Measurements from ENCODE around the gene ZNF853. TPM values are rescaled to one million over a fixed set of nuclear protein-coding genes. Genes with fewer than 3 reads are reported as not detected.
"Not testable (repeated sequence)": the region's sequence is repeated elsewhere in the genome, so short reads cannot be mapped to it uniquely, and the experiment has no call there.

ZNF853 gene
- total RNA-seq, 2 donors from 2014 or later = 0.56 to 1.0 TPM

DNA sequence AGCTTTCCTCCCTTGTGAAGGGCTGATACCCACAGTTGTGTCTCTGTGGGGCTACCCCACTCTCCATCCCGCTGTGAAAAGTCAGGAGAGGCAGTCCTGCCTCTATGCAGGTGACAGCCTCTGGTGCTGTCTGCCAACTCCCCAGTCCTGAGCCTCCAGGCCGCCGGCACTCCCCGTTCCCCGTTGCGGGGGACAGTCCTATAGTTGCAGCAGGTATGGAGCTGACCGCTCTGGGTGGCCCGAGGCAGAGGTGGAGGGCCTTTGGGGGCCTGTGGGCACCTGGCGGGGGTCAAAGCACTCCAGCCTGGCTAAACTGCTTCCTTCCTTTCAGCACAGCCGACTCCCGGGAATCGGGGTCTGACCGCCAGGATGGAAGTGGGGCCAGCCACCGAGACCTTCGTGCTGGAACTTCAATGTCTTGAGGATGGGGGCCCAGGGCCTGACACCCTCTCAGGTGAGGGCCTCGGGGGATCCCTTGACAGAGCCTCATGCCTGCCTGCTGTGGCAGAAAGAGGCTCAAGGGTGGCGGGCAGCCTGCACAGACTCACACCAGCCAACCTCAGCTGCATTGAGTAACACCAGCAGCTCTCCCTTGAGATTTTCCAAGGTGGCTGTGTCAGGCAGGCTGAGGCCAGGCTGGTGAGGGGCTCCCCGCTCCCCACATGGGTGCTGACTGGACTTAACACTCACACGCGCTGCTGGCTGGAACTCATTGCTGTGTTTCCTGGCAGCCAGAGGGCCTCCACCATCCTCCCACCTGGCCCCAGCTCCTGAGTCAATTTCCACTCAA is 1.6 kb downstream of the ZNF853 start:
- H3K27ac Mint-ChIP-seq = no peak overlapping the region
- ATAC-seq = peak in 1 of 2 donors; percentile 7
- peak overlapping the region; percentile 70 for H3K4me3 Mint-ChIP-seq

DNA sequence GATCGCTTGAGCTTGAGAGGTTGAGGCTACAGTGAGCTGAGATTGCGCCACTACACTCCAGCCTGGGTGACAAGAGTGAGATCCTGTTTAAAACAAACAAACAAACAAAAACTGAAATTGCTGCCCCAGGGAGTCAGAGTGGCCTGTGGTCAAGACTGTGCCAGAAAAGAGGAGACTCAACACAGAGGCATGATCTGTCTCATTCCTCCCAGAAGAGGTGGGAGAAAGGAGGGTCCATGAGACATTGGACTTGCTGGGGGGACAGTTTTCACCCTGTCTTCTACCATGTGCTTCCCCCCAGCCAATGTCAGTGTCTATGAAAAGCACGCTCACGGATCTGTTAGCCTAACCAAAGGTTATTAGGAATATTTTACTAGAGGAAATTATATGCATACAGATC is 3.2 kb downstream of the ZNF853 start:
- H3K4me1 Mint-ChIP-seq (ENCODE audit: low read depth in 2 of 2) = peaks cover 11 to 21% of the 10 kb centered on the region in 2 donors

More for the DNA sequence above, 1.6 kb downstream of the ZNF853 start:
- Mint-ChIP-seq H3K36me3 (peaks cover 4% of the 10 kb centered on the region), H3K9me3 (no peaks in the 10 kb centered on the region), H3K4me1 (ENCODE audit: low read depth in 2 of 2) (peaks cover 11 to 20% of the 10 kb centered on the region in 2 donors), H3K27me3 (no peaks in the 10 kb centered on the region)
- no peak for DNase-seq (ENCODE audit: low spot score)

DNA sequence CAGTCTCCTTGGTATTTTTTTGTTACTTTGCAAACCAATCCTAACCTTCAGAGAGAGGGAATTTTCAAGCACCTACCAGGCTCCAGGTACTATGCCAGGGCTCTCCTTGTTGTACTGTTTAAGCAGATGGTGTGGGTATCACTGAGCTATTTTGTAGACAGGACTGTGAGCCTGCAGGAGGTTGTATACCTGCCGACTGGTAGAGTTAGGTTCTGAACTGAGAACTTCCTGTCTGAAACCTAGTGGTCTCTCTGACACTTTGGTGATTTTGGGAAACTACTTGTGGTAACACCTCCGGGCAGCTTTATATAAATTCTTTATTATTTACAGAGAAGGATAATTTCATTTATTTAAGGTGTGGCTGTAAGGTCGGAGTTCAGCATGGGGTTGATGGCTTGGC is 4.6 kb downstream of the ZNF853 start:
- Mint-ChIP-seq H3K36me3 (peaks cover 4% of the 10 kb centered on the region), H3K4me3 (no peak overlapping the region), H3K9me3 (no peaks in the 10 kb centered on the region), H3K27me3 (no peaks in the 10 kb centered on the region), H3K4me1 (ENCODE audit: low read depth in 2 of 2) (peaks cover 15 to 25% of the 10 kb centered on the region in 2 donors), H3K27ac (no peak overlapping the region)
- no peak for DNase-seq (ENCODE audit: low spot score)
- no peak for ATAC-seq

More for the DNA sequence above, 3.2 kb downstream of the ZNF853 start:
- no peaks in the 10 kb centered on the region for H3K9me3 Mint-ChIP-seq
- H3K27me3 Mint-ChIP-seq = no peaks in the 10 kb centered on the region
- DNase-seq (ENCODE audit: low spot score) (no peak), ATAC-seq (no peak)
- no peak overlapping the region for H3K4me3 Mint-ChIP-seq
- no peak overlapping the region for H3K27ac Mint-ChIP-seq
- H3K36me3 Mint-ChIP-seq = peaks cover 4% of the 10 kb centered on the region

DNA sequence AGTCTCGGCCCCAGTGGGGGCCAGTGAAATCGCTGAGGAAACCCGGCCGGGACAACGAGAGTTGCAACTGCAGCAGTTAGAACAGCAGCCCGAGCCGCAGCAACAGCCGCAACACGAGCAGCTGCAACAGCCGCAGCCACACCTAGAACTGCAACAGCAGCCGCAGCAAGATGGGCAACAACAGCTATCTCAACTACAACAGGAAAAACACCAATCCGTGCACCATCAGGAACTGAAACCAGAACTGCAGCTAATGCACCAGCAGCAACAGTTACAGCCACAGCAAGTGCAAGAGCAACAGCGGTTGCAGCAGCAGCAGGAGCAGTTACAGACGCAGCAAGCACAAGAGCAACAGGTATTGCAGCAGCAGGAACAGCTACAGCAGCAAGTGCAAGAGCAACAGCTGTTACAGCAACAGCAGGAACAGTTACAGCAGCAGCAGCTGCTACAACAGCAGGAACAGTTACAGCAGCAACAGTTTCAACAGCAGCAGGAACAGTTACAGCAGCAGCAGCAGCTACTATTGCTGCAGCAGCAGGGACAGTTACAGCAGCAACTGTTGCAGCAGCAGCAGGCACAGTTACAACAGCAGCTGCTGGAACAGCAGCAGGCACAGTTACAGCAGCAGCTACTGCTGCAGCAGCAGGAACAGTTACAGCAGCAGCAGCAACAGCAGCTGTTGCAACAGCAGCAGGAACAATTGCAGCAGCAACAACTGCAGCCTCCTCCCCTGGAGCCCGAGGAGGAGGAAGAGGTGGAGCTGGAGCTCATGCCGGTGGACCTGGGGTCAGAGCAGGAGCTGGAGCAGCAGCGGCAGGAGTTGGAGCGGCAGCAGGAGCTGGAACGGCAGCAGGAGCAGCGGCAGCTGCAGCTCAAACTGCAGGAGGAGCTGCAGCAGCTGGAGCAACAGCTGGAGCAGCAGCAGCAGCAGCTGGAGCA is 6.1 kb downstream of the ZNF853 start:
- Mint-ChIP-seq H3K4me3 (peak overlapping the region; percentile 36), H3K4me1 (ENCODE audit: low read depth in 2 of 2) (peaks cover 16 to 25% of the 10 kb centered on the region in 2 donors), H3K27ac (no peak overlapping the region), H3K27me3 (no peaks in the 10 kb centered on the region), H3K36me3 (peaks cover 4% of the 10 kb centered on the region), H3K9me3 (no peaks in the 10 kb centered on the region)
- ATAC-seq (no peak), DNase-seq (ENCODE audit: low spot score) (no peak)

DNA sequence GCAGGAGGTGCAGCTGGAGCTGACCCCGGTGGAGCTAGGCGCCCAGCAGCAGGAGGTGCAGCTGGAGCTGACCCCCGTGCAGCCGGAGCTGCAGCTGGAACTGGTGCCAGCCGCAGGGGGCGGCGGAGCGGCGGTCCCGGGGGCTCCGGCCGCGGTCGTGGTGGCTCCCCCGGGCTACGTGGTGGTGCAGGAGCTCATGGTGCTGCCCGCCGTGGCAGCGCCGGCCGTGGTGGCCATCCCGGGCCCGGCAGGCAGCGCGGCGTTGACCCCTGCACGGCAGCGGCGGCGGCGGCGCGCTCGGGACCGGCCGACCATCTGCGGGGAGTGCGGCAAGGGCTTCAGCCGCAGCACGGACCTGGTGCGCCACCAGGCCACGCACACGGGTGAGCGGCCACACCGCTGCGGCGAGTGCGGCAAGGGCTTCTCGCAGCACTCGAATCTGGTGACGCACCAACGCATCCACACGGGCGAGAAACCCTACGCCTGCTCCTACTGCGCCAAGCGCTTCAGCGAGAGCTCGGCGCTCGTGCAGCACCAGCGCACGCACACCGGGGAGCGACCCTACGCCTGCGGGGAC is 6.8 kb downstream of the ZNF853 start:
- DNase-seq (ENCODE audit: low spot score) (no peak), ATAC-seq (no peak)
- H3K27ac Mint-ChIP-seq = no peak overlapping the region
- no peaks in the 10 kb centered on the region for H3K9me3 Mint-ChIP-seq
- peaks cover 16 to 25% of the 10 kb centered on the region in 2 donors for H3K4me1 Mint-ChIP-seq (ENCODE audit: low read depth in 2 of 2)
- peaks cover 4% of the 10 kb centered on the region for H3K36me3 Mint-ChIP-seq
- H3K27me3 Mint-ChIP-seq = no peaks in the 10 kb centered on the region
- H3K4me3 Mint-ChIP-seq = no peak overlapping the region

DNA sequence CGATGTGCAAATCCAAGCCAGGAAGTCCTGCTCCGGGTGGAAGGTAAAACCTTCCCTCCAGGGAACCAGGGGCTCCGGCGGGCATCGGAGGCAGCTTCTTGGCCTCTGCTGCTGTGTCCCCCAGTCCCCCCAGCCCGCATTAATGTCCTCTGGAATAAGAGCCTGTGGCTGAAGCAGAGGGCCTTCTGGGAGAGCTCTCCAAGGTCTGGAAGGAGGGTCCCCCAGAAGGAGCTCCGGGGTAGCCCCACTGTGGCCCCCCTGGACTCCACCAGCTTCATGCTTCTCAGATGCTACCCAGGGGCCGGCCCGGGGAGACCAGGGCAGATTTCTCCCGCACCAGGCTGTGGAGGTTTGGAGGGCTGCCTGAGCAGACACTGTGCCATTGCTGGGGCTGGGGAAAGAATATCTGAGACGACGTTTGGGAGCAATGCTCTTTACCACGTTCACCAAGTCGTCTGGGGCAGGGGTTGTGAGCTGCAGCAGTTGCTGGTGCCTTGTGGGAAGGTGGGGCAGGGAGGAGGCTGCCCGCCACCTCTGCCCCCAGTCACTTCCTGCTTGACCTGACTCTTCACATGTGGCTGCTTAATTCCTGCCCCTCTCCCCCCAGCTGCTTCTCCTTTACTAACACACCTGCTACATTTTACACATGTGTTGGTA is 8.3 kb downstream of the ZNF853 start:
- Mint-ChIP-seq H3K9me3 (no peaks in the 10 kb centered on the region), H3K27ac (peak overlapping the region; percentile 71 to 88), H3K36me3 (peaks cover 4% of the 10 kb centered on the region), H3K4me1 (ENCODE audit: low read depth in 2 of 2) (peaks cover 13 to 25% of the 10 kb centered on the region in 2 donors), H3K27me3 (no peaks in the 10 kb centered on the region), H3K4me3 (peak overlapping the region; percentile 62)
- DNase-seq (ENCODE audit: low spot score) (no peak), ATAC-seq (peak; percentile 58 to 69)

DNA sequence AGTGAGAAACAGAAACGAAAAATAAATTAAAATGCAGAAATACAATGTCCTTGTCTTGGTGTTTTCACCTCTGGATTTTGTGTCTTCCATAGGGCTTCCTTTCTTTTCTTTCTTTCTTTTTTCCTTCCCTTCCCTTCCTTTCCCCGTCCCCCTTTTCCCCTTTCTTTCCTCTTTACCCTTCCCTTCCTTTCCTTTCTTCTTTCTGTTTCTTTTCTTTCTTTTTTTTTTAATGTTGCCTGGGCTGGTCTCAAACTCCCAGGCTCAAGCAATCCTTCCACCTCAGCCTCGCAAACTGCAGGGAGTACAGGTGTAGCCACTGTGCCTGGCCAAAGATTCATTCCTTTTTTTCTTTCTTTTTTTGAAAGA is 8.8 kb downstream of the ZNF853 start:
- H3K4me1 Mint-ChIP-seq (ENCODE audit: low read depth in 2 of 2) = peaks cover 13 to 25% of the 10 kb centered on the region in 2 donors
- ATAC-seq = no peak

DNA sequence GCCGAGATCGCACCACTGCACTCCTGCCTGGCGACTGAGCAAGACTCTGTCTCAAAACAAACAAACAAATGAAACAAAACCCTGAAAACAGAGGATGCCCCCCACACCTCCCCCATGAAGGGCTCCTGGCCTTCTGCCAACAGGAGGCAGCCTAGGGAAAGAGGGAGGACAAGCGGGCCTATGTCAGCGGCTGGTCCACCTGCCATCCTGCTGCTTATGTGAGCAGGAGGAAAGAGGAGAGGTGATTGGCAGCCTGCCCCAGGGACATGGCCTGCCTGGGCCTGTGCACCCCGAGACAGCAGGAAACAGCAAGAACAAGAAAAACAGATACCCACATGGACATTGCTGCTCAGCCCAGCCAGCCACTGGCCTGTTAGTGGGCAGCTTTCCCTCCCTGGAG is 12.6 kb downstream of the ZNF853 start:
- H3K27me3 Mint-ChIP-seq = no peaks in the 10 kb centered on the region
- H3K27ac Mint-ChIP-seq = no peak overlapping the region
- H3K4me3 Mint-ChIP-seq = no peak overlapping the region
- ATAC-seq (no peak), DNase-seq (ENCODE audit: low spot score) (no peak)
- no peaks in the 10 kb centered on the region for H3K9me3 Mint-ChIP-seq
- no peaks in the 10 kb centered on the region for H3K36me3 Mint-ChIP-seq
- H3K4me1 Mint-ChIP-seq (ENCODE audit: low read depth in 2 of 2) = peaks cover 10 to 11% of the 10 kb centered on the region in 2 donors

More for the DNA sequence above, 8.8 kb downstream of the ZNF853 start:
- DNase-seq (ENCODE audit: low spot score) = no peak
- peaks cover 4% of the 10 kb centered on the region for H3K36me3 Mint-ChIP-seq
- H3K9me3 Mint-ChIP-seq = no peaks in the 10 kb centered on the region
- H3K27me3 Mint-ChIP-seq = no peaks in the 10 kb centered on the region
- H3K4me3 Mint-ChIP-seq = peak overlapping the region; percentile 62
- peak overlapping the region; percentile 71 to 88 for H3K27ac Mint-ChIP-seq

DNA sequence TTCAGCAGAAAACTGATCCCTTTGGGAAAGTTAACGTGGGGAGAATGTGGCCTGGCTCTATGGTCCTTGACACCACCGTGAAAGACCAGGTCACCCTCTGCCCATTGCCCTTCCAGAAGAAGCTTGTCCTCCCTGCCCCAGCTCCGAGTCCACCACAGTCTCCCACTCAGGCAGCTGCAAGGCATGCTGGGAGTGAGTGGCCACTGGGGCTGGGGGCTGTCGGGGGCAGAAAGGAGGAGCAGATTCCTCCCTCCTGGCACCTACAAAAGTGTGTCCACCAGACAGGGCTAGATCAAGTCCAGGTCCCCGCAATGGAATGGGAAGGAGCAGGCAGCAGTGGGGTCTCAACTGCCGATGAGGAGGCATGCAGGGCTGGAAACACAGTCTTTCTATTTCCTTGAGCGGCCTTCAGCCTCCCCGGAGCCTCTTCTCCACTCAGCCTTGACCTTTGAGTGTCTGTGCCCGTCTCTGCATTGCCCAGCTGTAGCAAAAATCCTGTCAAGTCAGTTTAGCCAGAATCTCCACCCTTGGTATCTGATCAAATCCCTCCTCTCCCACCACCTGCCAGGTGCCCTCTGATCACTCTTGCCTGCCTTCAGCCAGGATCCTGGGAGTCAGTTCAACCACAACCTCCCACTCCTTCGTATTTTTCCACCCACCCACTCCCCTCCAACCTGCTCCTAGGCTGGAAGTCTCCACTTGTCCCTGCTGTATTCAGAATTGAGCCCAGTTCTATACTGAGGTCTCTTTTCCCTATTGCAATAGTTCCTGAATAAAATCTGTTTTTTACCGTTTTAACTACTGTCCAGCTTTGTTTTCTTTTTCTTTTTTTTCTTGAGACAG is 14.8 kb downstream of the ZNF853 start:
- Mint-ChIP-seq H3K27ac (peak overlapping the region in 1 of 2 donors; percentile 51), H3K36me3 (no peaks in the 10 kb centered on the region), H3K27me3 (no peaks in the 10 kb centered on the region), H3K9me3 (no peaks in the 10 kb centered on the region), H3K4me3 (no peak overlapping the region), H3K4me1 (ENCODE audit: low read depth in 2 of 2) (peaks cover 0 to 3% of the 10 kb centered on the region in 2 donors)
- ATAC-seq = no peak
- DNase-seq (ENCODE audit: low spot score) = no peak

DNA sequence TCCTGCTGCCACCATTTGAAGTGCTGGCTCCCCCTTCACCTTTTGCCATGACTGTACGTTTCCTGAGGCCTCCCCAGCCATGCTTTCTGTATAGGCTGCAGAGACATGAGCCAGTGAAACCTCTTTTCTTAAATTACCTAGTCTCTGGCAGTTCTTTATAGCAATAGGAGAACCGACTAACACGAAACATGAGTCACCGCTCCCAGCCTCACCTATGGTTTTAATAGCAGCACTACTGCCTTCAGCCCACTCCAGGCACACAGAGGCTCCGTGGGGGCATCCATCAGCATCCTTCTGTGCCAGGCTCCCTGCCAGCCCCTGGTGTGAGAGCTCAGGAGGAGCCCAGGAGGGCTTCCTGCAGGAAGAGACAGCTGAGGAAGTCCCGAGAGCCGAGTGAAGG is 16.2 kb downstream of the ZNF853 start:
- Mint-ChIP-seq H3K9me3 (no peaks in the 10 kb centered on the region), H3K36me3 (no peaks in the 10 kb centered on the region), H3K4me1 (ENCODE audit: low read depth in 2 of 2) (no peaks in the 10 kb centered on the region), H3K4me3 (no peak overlapping the region), H3K27me3 (no peaks in the 10 kb centered on the region), H3K27ac (no peak overlapping the region)
- ATAC-seq (no peak), DNase-seq (ENCODE audit: low spot score) (no peak)

DNA sequence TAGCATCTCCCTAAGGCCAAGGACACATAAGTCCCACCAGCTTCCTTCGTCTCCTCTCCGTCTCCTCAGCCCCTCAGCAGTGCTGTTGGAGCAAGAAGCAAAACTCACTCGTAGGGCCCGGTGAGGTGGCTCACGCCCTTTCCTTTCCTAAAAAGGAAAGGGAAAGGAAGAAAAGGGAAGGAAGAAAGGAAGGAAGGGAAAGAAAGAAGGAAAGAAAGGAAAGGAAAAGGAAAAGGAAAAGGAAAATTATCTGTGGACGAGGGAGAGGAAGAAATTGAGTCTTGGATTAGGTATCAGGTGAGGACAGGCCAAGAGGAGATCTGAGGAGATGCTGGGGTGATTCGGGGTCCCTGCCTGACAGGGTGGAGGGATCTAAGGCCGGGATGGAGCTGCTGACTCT is 18.6 kb downstream of the ZNF853 start:
- H3K27me3 Mint-ChIP-seq = no peaks in the 10 kb centered on the region

DNA sequence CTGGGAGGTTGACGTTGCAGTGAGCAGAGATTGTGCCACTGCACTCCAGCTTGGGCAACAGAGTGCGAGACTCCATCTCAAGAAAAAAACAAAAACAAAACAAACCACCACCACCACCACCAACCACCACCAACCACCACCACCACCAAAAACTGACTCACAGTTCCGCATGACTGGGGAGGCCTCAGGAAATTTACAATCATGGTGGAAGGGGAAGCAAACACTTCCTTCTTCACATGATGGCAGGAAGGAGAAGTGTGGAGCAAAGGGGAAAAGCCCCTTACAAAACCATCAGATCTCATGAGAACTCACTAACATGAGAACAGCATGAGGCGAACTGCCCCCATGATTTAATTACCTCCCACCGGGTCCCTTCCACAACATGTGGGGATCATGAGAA is 19.6 kb downstream of the ZNF853 start:
- not testable (repeated sequence) for H3K9me3 Mint-ChIP-seq; H3K27ac Mint-ChIP-seq; H3K4me3 Mint-ChIP-seq; ATAC-seq; H3K36me3 Mint-ChIP-seq; H3K27me3 Mint-ChIP-seq; DNase-seq (ENCODE audit: low spot score)
- H3K4me1 Mint-ChIP-seq (ENCODE audit: low read depth in 2 of 2) = peaks cover 17 to 18% of the 10 kb centered on the region in 2 donors

More for the DNA sequence above, 18.6 kb downstream of the ZNF853 start:
- ATAC-seq = no peak
- no peak overlapping the region for H3K27ac Mint-ChIP-seq
- no peaks in the 10 kb centered on the region for H3K36me3 Mint-ChIP-seq
- no peak overlapping the region for H3K4me3 Mint-ChIP-seq
- no peaks in the 10 kb centered on the region for H3K9me3 Mint-ChIP-seq
- no peak for DNase-seq (ENCODE audit: low spot score)
- H3K4me1 Mint-ChIP-seq (ENCODE audit: low read depth in 2 of 2) = peaks cover 8% of the 10 kb centered on the region in 2 donors

Measured in natural killer cell treated with Interleukin-12 subunit alpha and Interleukin-12 subunit beta and Interleukin-15 and Interleukin-18, amount 100 ng/mL, for 72 hours (primary cell).